Astrocyte of the spinal cord (primary cell): ENCODE results near the gene ARHGEF39.

Experiments used
- DNase-seq: peaks from one replicate; pipeline ENCODE4 v3.0.0; 2011; ENCODE audit warnings: low read depth, low spot score
- H3K4me3 ChIP-seq: 2 replicates; pipeline ENCODE4 v1.5.1; 2011; ENCODE audit warnings: low read depth, mild to moderate bottlenecking, low read length, moderate library complexity
- CTCF ChIP-seq: IDR thresholded peaks from 2 replicates; pipeline ENCODE4 v1.5.1; 2012; ENCODE audit warnings: low read depth, mild to moderate bottlenecking, low read length, inconsistent platforms
- in situ Hi-C: cut with HindIII; loops from 2 replicates; pipeline ENCODE4 v1.10.0; 2017; ENCODE audit warnings: low sequenced_read_pairs

The ARHGEF39 gene

DNA sequence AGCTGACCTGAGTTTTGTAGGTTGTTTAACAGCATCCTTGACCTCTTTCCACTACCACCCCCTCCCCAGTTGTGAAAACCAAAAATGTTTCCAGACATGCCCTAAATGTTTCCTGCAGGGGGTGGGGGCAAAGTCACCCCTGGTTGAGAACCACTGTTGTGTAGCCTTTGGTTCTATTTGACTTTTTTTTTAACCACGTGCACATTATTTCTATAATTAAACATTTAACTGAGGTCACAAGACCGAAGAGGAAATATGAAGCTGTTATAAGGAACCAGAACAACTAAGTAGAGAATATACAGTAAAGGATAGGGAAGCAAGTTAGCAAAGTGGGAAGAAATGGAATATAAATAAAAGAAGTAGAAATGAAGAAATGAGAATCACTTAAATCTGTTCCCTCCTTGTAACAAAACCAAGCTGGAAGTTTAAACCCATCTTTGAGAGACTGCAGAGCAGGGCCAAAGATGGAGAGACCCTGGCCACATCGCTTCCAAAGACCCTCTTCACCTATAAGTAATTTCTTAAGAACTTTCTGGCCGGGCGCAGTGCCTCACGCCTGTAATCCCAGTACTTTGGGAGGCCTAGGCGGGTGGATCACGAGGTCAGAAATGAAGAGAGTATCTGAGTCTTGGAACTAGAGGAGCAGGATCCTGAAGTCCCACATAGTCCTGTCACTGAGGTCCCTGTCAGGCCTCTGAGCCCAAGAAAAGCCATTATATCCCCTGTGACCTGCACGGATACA lies 28.7 kb downstream of the ARHGEF39 start:
- TF ChIP-seq CTCF = no peak
- no peak for DNase-seq
- in situ Hi-C loops = no loop called here
- no peak overlapping the region for H3K4me3 ChIP-seq

DNA sequence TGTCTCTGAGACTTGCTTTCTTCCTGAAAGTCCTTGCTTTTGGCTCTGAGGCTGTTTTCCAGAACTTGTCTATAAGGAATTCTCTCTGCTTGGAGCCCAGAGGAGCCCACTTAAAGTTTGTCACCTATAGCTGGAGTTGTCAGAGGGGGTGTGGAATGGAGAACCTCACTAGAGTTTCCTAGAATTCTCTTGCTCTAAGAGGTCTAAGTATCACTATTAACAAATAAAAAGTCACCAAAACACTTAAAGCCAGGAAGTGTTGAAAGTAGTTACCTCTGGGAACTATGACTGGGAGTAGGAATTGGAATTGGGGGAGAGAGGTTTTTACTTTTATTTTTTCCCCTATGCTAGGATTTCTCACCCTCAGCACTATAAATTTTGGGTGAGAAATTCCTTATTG lies 29.3 kb downstream of the ARHGEF39 start:
- DNase-seq = no peak
- in situ Hi-C loops = no loop called here
- H3K4me3 ChIP-seq = no peak overlapping the region
- TF ChIP-seq CTCF = no peak

GRCh38 chr9:35629597-35629996 lies 35.4 kb downstream of the ARHGEF39 start:
- no peak overlapping the region for H3K4me3 ChIP-seq
- in situ Hi-C loops = no loop called here
- no peak for DNase-seq
- no peak for TF ChIP-seq CTCF

DNA sequence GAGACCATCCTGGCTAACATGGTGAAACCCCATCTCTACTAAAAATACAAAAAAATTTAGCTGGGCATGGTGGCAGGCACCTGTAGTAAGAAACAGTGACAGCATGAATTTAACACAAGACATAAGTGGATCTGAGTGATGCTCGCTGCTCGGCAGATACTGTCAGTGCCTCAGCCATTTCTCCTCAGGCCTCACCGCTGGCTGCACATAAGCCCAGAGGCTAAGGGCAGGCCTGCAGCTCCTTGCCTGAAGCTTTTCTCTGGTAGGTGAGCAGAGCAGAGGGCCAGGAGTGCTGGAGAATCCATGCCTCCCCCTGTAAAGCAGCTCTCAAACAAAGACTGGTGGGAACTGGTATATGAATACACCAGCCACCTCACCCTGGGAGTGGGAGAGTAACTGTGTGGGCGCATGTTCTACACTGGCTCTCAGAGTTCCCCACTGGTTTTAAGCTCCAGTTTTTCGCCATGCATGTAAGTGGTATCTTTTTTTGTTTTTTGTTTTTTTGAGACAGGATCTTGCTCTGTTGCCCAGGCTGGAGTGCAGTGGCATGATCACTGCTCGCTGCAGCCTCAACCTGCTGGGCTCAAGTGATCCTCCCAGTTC lies 36.5 kb downstream of the ARHGEF39 start:
- DNase-seq = no peak
- no peak overlapping the region for H3K4me3 ChIP-seq
- TF ChIP-seq CTCF = no peak
- in situ Hi-C loops = no loop called here

GRCh38 chr9:35627575-35627974 lies 37.4 kb downstream of the ARHGEF39 start:
- no peak overlapping the region for H3K4me3 ChIP-seq
- DNase-seq = no peak
- no peak for TF ChIP-seq CTCF
- in situ Hi-C loops = no loop called here

DNA sequence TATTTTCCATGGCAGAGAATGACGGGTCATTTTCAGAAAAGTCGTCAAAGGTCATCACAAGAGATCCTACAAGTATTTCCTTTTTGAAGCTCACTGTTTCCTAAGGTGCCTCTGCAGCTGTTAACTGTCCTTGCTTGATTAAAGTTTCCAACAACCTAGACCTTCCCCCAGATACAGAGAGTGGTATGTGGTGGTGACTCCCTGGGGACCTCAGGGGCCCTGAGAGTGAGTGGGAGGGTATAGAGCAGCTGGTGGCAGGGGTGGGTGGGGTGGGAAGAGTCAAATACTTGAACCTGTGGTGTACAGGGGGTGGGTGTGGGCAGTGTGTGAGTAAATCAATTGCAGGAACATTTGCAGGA lies 45.2 kb downstream of the ARHGEF39 start:
- no peak for DNase-seq
- no peak for TF ChIP-seq CTCF
- H3K4me3 ChIP-seq = no peak overlapping the region
- in situ Hi-C loops = no loop called here
